ENCODE measurements around the gene SPATA6L.

SPATA6L gene

GRCh38 chr9:4620881-4621555 lies 45.3 kb downstream of the SPATA6L start:
- Histone ChIP-seq H3K4me2 (ENCODE audit: low read length) (no peak overlapping the region), H3K27ac (no peak overlapping the region), H3K4me3 (ENCODE audit: low read depth, low read length) (no peak overlapping the region), H3K27me3 (ENCODE audit: control insufficient read depth, insufficient read depth, low read length) (no peaks in the 10 kb centered on the region), H3K9ac (no peak overlapping the region), H3K36me3 (ENCODE audit: control insufficient read depth, insufficient read depth, low read length) (no peaks in the 10 kb centered on the region), H3K79me2 (no peaks in the 10 kb centered on the region), H3K4me1 (no peaks in the 10 kb centered on the region), H3K9me3 (ENCODE audit: control insufficient read depth, low read length) (no peaks in the 10 kb centered on the region), H2AFZ (no peak overlapping the region)
- no peak for TF ChIP-seq CTCF (IDR thresholded peaks at IDR 0.05)

GRCh38 chr9:4620057-4620765 lies 46.1 kb downstream of the SPATA6L start:
- H3K4me2 ChIP-seq (ENCODE audit: low read length) = no peak overlapping the region
- H3K36me3 ChIP-seq (ENCODE audit: control insufficient read depth, insufficient read depth, low read length) = no peaks in the 10 kb centered on the region
- H3K27me3 ChIP-seq (ENCODE audit: control insufficient read depth, insufficient read depth, low read length) = no peaks in the 10 kb centered on the region
- H3K27ac ChIP-seq = no peak overlapping the region
- no peak overlapping the region for H2AFZ ChIP-seq
- no peaks in the 10 kb centered on the region for H3K4me1 ChIP-seq
- no peak overlapping the region for H3K4me3 ChIP-seq (ENCODE audit: low read depth, low read length)
- H3K79me2 ChIP-seq = no peaks in the 10 kb centered on the region
- no peak overlapping the region for H3K9ac ChIP-seq
- no peaks in the 10 kb centered on the region for H3K9me3 ChIP-seq (ENCODE audit: control insufficient read depth, low read length)
- TF ChIP-seq CTCF (IDR thresholded peaks at IDR 0.05) = no peak

- Histone ChIP-seq H3K4me3 (ENCODE audit: low read depth, low read length) (no peak overlapping the region), H3K79me2 (no peaks in the 10 kb centered on the region), H3K36me3 (ENCODE audit: control insufficient read depth, insufficient read depth, low read length) (no peaks in the 10 kb centered on the region), H3K4me1 (no peaks in the 10 kb centered on the region), H2AFZ (no peak overlapping the region), H3K4me2 (ENCODE audit: low read length) (no peak overlapping the region), H3K27ac (no peak overlapping the region), H3K9me3 (ENCODE audit: control insufficient read depth, low read length) (no peaks in the 10 kb centered on the region), H3K9ac (no peak overlapping the region), H3K27me3 (ENCODE audit: control insufficient read depth, insufficient read depth, low read length) (no peaks in the 10 kb centered on the region)
- no peak for TF ChIP-seq CTCF (IDR thresholded peaks at IDR 0.05)
Measured at GRCh38 chr9:4618700-4619099, 47.6 kb downstream of the SPATA6L start.

GRCh38 chr9:4617752-4618151 lies 48.5 kb downstream of the SPATA6L start:
- Histone ChIP-seq H3K9ac (no peak overlapping the region), H3K79me2 (no peaks in the 10 kb centered on the region), H3K4me3 (ENCODE audit: low read depth, low read length) (no peak overlapping the region), H3K27me3 (ENCODE audit: control insufficient read depth, insufficient read depth, low read length) (no peaks in the 10 kb centered on the region), H3K36me3 (ENCODE audit: control insufficient read depth, insufficient read depth, low read length) (no peaks in the 10 kb centered on the region), H2AFZ (no peak overlapping the region), H3K9me3 (ENCODE audit: control insufficient read depth, low read length) (no peaks in the 10 kb centered on the region), H3K27ac (no peak overlapping the region), H3K4me2 (ENCODE audit: low read length) (no peak overlapping the region), H3K4me1 (no peaks in the 10 kb centered on the region)
- TF ChIP-seq CTCF (IDR thresholded peaks at IDR 0.05) = no peak

- Histone ChIP-seq H3K9me3 (ENCODE audit: control insufficient read depth, low read length) (no peaks in the 10 kb centered on the region), H3K79me2 (no peaks in the 10 kb centered on the region), H3K4me2 (ENCODE audit: low read length) (no peak overlapping the region), H3K4me3 (ENCODE audit: low read depth, low read length) (no peak overlapping the region), H3K36me3 (ENCODE audit: control insufficient read depth, insufficient read depth, low read length) (no peaks in the 10 kb centered on the region), H3K9ac (no peak overlapping the region), H3K27me3 (ENCODE audit: control insufficient read depth, insufficient read depth, low read length) (no peaks in the 10 kb centered on the region), H3K4me1 (no peaks in the 10 kb centered on the region), H3K27ac (no peak overlapping the region), H2AFZ (no peak overlapping the region)
- no peak for TF ChIP-seq CTCF (IDR thresholded peaks at IDR 0.05)
Measured at GRCh38 chr9:4615778-4616177, 50.5 kb downstream of the SPATA6L start.

Measured in parathyroid adenoma (tissue), 2 donors.